Gastrocnemius medialis (tissue), 4 donors: ENCODE results near the gene PCDHA9.

Experiments
- CTCF ChIP-seq, 5 experiments: fragments of 450-650 bp in 3 of 5; fragments of 200-600 bp in 2 of 5; sonication (generic) in 2 of 5; IDR thresholded peaks in 4 of 5; conservative IDR thresholded peaks in 1 of 5; 1 replicate in 4 of 5; 2 replicates in 1 of 5; pipeline ENCODE4 v1.5.1; 2016 to 2019; ENCODE audit warnings: antibody characterized with exemption in 5 of 5, mild to moderate bottlenecking in 3 of 5, moderate library complexity in 3 of 5
- POLR2A ChIP-seq, 2 donors: fragments of 450-650 bp; IDR thresholded peaks; one replicate each; pipeline ENCODE4 v1.6.1; 2017; ENCODE audit warnings: antibody characterized with exemption in 2 of 2, mild to moderate bottlenecking in 2 of 2, moderate library complexity in 2 of 2

GRCh38 chr5:140868721-140869554 lies 20.8 kb downstream of the PCDHA9 start, which contains the start of gene PCDHA11:
- TF ChIP-seq CTCF (IDR thresholded peaks at IDR 0.05 in 4 of 5, conservative IDR thresholded peaks at IDR 0.05 in 1 of 5) (no peak), POLR2A (IDR thresholded peaks at IDR 0.05) (no peak)
